MM.1S (cell line): Measurements from ENCODE around the gene ENOX2.

ENCODE experiments used
- DNase-seq: peaks from one replicate; pipeline ENCODE4 v3.0.0-alpha.2; 2015
- H2AFZ ChIP-seq: fragments of 300-600 bp; sonication (generic); 2 replicates; pipeline ENCODE4 v1.6.0; 2016; ENCODE audit warnings: antibody characterized with exemption, low read length
- H3F3A ChIP-seq: fragments of 300-600 bp; sonication (generic); 2 replicates; pipeline ENCODE4 v1.6.1; 2016; ENCODE audit warnings: mild to moderate bottlenecking, antibody characterized with exemption, low read length, moderate library complexity, mixed read lengths; ENCODE audit not compliant: insufficient read depth
- H3K27ac ChIP-seq: fragments of 300-600 bp; sonication (generic); 2 replicates; pipeline ENCODE4 v1.5.1; 2016; ENCODE audit warnings: mild to moderate bottlenecking, low read length
- H3K27me3 ChIP-seq: fragments of 300-600 bp; sonication (generic); replicated peaks from 2 replicates; pipeline ENCODE4 v1.6.0; 2016; ENCODE audit warnings: low read length; ENCODE audit not compliant: insufficient read depth
- H3K36me3 ChIP-seq: fragments of 300-600 bp; sonication (generic); replicated peaks from 2 replicates; pipeline ENCODE4 v1.6.1; 2016; ENCODE audit warnings: mild to moderate bottlenecking, low read length, mixed read lengths; ENCODE audit not compliant: insufficient read depth
- H3K4me1 ChIP-seq: fragments of 300-600 bp; sonication (generic); 2 replicates; pipeline ENCODE4 v1.6.1; 2016; ENCODE audit warnings: low read length, mixed read lengths
- H3K4me2 ChIP-seq: fragments of 300-600 bp; sonication (generic); 2 replicates; pipeline ENCODE4 v1.6.0; 2016; ENCODE audit warnings: low read depth, low read length
- H3K4me3 ChIP-seq: fragments of 300-600 bp; sonication (generic); 2 replicates; pipeline ENCODE4 v1.5.1; 2016; ENCODE audit warnings: low read length, mixed read lengths
- H3K79me2 ChIP-seq: fragments of 300-600 bp; sonication (generic); 2 replicates; pipeline ENCODE4 v1.6.1; 2016; ENCODE audit warnings: mixed run types, low read length, mixed read lengths
- H3K9ac ChIP-seq: fragments of 300-600 bp; sonication (generic); 2 replicates; pipeline ENCODE4 v1.6.1; 2016; ENCODE audit warnings: low read length, mixed read lengths
- H3K9me2 ChIP-seq: fragments of 300-600 bp; sonication (generic); replicated peaks from 2 replicates; pipeline ENCODE4 v1.6.1; 2016; ENCODE audit warnings: mild to moderate bottlenecking, low read length, mixed read lengths; ENCODE audit not compliant: insufficient read depth
- H3K9me3 ChIP-seq: fragments of 300-600 bp; sonication (generic); replicated peaks from 2 replicates; pipeline ENCODE4 v1.6.1; 2016; ENCODE audit warnings: mild to moderate bottlenecking, low read length, mixed read lengths; ENCODE audit not compliant: insufficient read depth
- H4K20me1 ChIP-seq: fragments of 300-600 bp; sonication (generic); 2 replicates; pipeline ENCODE4 v1.6.1; 2016; ENCODE audit warnings: mild to moderate bottlenecking, low read length, moderate library complexity, mixed read lengths; ENCODE audit not compliant: insufficient read depth
- EZH2 ChIP-seq: fragments of 300-600 bp; sonication (generic); optimal IDR thresholded peaks from 2 replicates; pipeline ENCODE3; 2017; ENCODE audit warnings: low read depth, mild to moderate bottlenecking, antibody characterized with exemption, low read length, mixed read lengths
- EZH2phosphoT487 ChIP-seq: fragments of 300-600 bp; sonication (generic); IDR thresholded peaks from 2 replicates; pipeline ENCODE4 v1.6.1; 2018; ENCODE audit warnings: antibody characterized with exemption, low read length
- TF ChIP-seq, protein P1 (sequence below): fragments of 300-600 bp; sonication (generic); IDR thresholded peaks from 2 replicates; pipeline ENCODE4 v1.5.1; 2016; ENCODE audit warnings: antibody characterized with exemption, low read length, mixed read lengths

ENOX2 gene

DNA sequence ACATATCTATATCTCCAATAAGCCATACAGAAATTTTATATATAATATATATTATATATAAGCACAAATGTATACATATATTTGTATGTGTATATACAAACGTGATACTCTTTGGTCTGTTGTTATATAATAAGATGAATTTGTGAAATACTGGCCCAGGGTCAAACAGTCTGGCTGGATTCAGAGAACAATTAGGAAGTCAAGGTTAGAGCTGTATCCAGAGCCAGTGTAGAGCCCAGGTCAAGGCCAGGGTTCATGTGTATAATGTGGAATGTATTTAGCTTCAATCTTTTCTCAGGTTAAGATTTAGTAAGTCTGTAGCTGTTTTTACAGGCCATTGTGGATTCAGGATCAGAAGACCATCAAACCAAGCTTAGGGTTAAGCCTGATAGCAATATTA is 3.8 kb upstream of the ENOX2 start:
- Histone ChIP-seq H3K79me2 (no peaks in the 10 kb centered on the region; the same call in 1 of the 2 replicates), H3K9me3 (no peaks in the 10 kb centered on the region), H3K4me1 (0 out of 2 replicates have a peak, but pooled peaks cover 10% of the 10 kb centered on the region), H3K27me3 (no peaks in the 10 kb centered on the region), H3K9me2 (no peaks in the 10 kb centered on the region), H3K36me3 (no peaks in the 10 kb centered on the region), H3K4me2 (no peak overlapping the region), H3K27ac (no peak overlapping the region), H4K20me1 (no peaks in the 10 kb centered on the region), H3F3A (no peaks in the 10 kb centered on the region), H3K9ac (no peak overlapping the region), H2AFZ (no peak overlapping the region), H3K4me3 (no peak overlapping the region)
- no peak for TF ChIP-seq EZH2phosphoT487
- TF ChIP-seq EZH2 = no peak
- TF ChIP-seq, protein P1, sequence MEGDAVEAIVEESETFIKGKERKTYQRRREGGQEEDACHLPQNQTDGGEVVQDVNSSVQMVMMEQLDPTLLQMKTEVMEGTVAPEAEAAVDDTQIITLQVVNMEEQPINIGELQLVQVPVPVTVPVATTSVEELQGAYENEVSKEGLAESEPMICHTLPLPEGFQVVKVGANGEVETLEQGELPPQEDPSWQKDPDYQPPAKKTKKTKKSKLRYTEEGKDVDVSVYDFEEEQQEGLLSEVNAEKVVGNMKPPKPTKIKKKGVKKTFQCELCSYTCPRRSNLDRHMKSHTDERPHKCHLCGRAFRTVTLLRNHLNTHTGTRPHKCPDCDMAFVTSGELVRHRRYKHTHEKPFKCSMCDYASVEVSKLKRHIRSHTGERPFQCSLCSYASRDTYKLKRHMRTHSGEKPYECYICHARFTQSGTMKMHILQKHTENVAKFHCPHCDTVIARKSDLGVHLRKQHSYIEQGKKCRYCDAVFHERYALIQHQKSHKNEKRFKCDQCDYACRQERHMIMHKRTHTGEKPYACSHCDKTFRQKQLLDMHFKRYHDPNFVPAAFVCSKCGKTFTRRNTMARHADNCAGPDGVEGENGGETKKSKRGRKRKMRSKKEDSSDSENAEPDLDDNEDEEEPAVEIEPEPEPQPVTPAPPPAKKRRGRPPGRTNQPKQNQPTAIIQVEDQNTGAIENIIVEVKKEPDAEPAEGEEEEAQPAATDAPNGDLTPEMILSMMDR = no peak
- no peak for DNase-seq

DNA sequence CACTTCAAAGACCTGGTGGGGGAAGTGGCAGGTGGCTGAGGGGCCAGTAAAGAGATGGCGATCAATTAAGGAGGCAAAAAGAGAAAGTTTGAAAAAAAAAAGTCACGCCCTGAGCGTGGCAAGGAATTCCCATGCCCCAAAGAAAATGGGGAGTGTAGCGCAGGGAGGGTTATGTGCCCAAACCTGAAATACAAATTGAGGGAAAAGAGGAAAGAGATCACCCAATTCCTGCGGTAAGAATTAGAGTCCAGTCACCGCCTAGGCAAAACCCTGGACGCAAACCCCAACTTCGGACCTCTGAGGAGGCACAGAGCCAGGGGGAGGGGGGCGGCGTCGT is 595 bp downstream of the ENOX2 start:
- H3K9me3 ChIP-seq = no peaks in the 10 kb centered on the region
- H3K4me1 ChIP-seq = no peaks in the 10 kb centered on the region
- peak overlapping the region; percentile 76 for H3K4me2 ChIP-seq
- DNase-seq = no peak
- H3F3A ChIP-seq = no peaks in the 10 kb centered on the region
- no peaks in the 10 kb centered on the region for H4K20me1 ChIP-seq
- peak overlapping the region; percentile 75 for H3K4me3 ChIP-seq
- no peaks in the 10 kb centered on the region for H3K27me3 ChIP-seq
- 0 out of 2 replicates have a peak overlapping the region, but pooled peaks have one; percentile 49 for H2AFZ ChIP-seq
- no peaks in the 10 kb centered on the region; the same call in 1 of the 2 replicates for H3K79me2 ChIP-seq
- no peak overlapping the region for H3K27ac ChIP-seq
- H3K9ac ChIP-seq = peak overlapping the region; percentile 73; the same call in 1 of the 2 replicates
- no peaks in the 10 kb centered on the region for H3K9me2 ChIP-seq
- TF ChIP-seq EZH2phosphoT487 (no peak), EZH2 (no peak)
- H3K36me3 ChIP-seq = no peaks in the 10 kb centered on the region

DNA sequence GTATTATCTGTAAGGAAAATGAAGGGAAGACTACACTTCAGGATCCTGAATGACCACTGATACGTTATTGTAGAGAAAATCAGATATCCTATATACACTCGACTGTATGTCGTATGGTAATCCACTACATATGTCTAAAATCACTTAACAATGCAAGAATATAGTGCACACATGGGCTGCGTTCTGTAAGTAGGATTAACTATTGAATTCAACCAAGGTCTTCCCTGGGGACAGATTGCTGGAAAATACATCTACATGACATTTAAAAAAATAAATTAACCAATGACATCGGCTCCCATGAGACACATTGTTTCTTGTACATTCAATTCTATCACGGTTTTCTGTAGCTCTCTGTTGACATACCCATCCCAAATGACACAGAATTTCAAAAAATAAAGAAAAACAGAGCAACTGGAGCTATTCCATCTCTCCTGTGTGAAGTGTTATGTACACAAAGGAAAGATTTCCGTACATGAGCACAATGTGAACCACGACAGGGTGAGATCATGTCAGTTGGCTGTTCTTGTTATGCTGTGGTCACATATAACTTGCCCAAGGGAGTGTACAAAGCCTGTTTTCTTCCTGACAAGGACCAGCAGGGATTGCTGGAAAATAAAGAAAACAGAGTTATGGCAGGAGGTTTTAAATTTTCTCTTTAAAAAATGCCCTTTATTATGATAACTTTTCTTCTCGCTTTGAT is 6.1 kb downstream of the ENOX2 start:
- TF ChIP-seq EZH2 = no peak
- no peak for TF ChIP-seq EZH2phosphoT487
- Histone ChIP-seq H3F3A (no peaks in the 10 kb centered on the region), H3K9ac (no peak overlapping the region), H3K9me3 (no peaks in the 10 kb centered on the region), H3K9me2 (no peaks in the 10 kb centered on the region), H3K27me3 (no peaks in the 10 kb centered on the region), H3K36me3 (no peaks in the 10 kb centered on the region), H3K79me2 (no peaks in the 10 kb centered on the region; the same call in 1 of the 2 replicates), H3K27ac (no peak overlapping the region), H3K4me3 (no peak overlapping the region), H2AFZ (no peak overlapping the region), H3K4me1 (no peaks in the 10 kb centered on the region), H3K4me2 (no peak overlapping the region), H4K20me1 (no peaks in the 10 kb centered on the region)
- no peak for DNase-seq

DNA sequence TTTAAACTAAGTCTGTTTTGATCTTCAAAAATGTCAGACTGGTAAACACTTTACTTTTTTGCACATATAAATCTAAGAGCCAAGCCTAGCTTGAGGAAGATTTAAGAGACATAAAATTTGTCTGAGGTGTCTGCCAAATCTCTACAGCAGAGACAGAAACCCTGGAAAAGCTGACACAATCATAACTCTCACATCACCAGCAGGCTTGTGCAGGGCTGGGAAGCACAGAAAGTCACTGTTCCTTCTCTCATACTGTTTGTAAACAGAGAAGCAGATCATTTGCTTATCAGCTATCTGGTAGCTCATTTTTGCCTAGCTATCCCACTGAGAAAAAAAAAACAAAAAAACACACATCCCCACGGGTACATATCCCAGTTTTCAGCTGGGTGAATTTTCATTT is 7.0 kb downstream of the ENOX2 start:
- no peak overlapping the region for H2AFZ ChIP-seq
- DNase-seq = no peak
- H3K79me2 ChIP-seq = no peaks in the 10 kb centered on the region
- TF ChIP-seq, protein P1 = no peak
- TF ChIP-seq EZH2phosphoT487 = no peak
- TF ChIP-seq EZH2 = no peak
- H3K9ac ChIP-seq = no peak overlapping the region
- no peaks in the 10 kb centered on the region for H4K20me1 ChIP-seq
- H3F3A ChIP-seq = no peaks in the 10 kb centered on the region
- H3K4me2 ChIP-seq = no peak overlapping the region
- H3K9me2 ChIP-seq = no peaks in the 10 kb centered on the region
- no peak overlapping the region for H3K4me3 ChIP-seq
- no peaks in the 10 kb centered on the region for H3K36me3 ChIP-seq
- H3K27ac ChIP-seq = no peak overlapping the region
- H3K27me3 ChIP-seq = no peaks in the 10 kb centered on the region
- H3K9me3 ChIP-seq = no peaks in the 10 kb centered on the region
- H3K4me1 ChIP-seq = no peaks in the 10 kb centered on the region
